DMS153 (cell line): ENCODE results near the gene NECTIN3.

Experiments used
- DNase-seq: peaks from one replicate; lab custom pipeline; 2025; lab: John Stamatoyannopoulos, UW

NECTIN3 gene

GRCh38 chr3:111071257-111072030 is at the start of gene NECTIN3:
NECTIN3 (plus strand) TSS chr3:111071816; CDS start chr3:111072018, 202 bp downstream.
- DNase-seq: peak; percentile 65

- DNase-seq: no peak
These were observed 43.7 kb upstream of the NECTIN3 start for GRCh38 chr3:111027868-111028267.

- DNase-seq: no peak
These were observed 40.1 kb upstream of the NECTIN3 start for GRCh38 chr3:111031538-111031937.

- DNase-seq: no peak
These were observed 38.9 kb upstream of the NECTIN3 start for GRCh38 chr3:111032677-111033076.

GRCh38 chr3:111033470-111034050 is 38.1 kb upstream of the NECTIN3 start:
- DNase-seq: no peak

- DNase-seq: no peak
These were observed 36.3 kb upstream of the NECTIN3 start for GRCh38 chr3:111035316-111035715.

GRCh38 chr3:111035902-111036301 is 35.7 kb upstream of the NECTIN3 start:
- no peak for DNase-seq

GRCh38 chr3:111040959-111041358 is 30.7 kb upstream of the NECTIN3 start:
- no peak for DNase-seq

GRCh38 chr3:111045564-111045963 is 26.1 kb upstream of the NECTIN3 start:
- no peak for DNase-seq

- DNase-seq: no peak
These were observed 24.6 kb upstream of the NECTIN3 start for GRCh38 chr3:111047042-111047441.

GRCh38 chr3:111047812-111048435 is 23.7 kb upstream of the NECTIN3 start:
- DNase-seq: no peak

GRCh38 chr3:111051354-111051753 is 20.3 kb upstream of the NECTIN3 start:
- DNase-seq: no peak

GRCh38 chr3:111068574-111068973 is 3.0 kb upstream of the NECTIN3 start:
- no peak for DNase-seq

- no peak for DNase-seq
These were observed 1.4 kb upstream of the NECTIN3 start for GRCh38 chr3:111069974-111070771.

GRCh38 chr3:111070772-111071256 is 802 bp upstream of the NECTIN3 start:
- no peak for DNase-seq

- DNase-seq: no peak
These were observed 660 bp downstream of the NECTIN3 start for GRCh38 chr3:111072031-111072921.

- DNase-seq: no peak
These were observed 1.6 kb downstream of the NECTIN3 start for GRCh38 chr3:111073218-111073617.

- DNase-seq: no peak
These were observed 5.1 kb downstream of the NECTIN3 start for GRCh38 chr3:111076732-111077131.

GRCh38 chr3:111077369-111077768 is 5.8 kb downstream of the NECTIN3 start:
- no peak for DNase-seq

- no peak for DNase-seq
These were observed 8.8 kb downstream of the NECTIN3 start for GRCh38 chr3:111080413-111080812.

GRCh38 chr3:111081008-111081545 is 9.5 kb downstream of the NECTIN3 start:
- DNase-seq: no peak
